Jurkat, Clone E6-1 (cell line): ENCODE results near the gene PTCH2.
"Not testable (repeated sequence)": the region's sequence is repeated elsewhere in the genome, so short reads cannot be mapped to it uniquely, and the experiment has no call there.

ENCODE experiments used
- DNase-seq: peaks from one replicate; pipeline ENCODE4 v3.0.0-alpha.2; 2011; ENCODE audit warnings: low read depth, low spot score
- H3K4me3 ChIP-seq: 2 replicates; pipeline ENCODE4 v1.5.1; 2011; ENCODE audit warnings: mild to moderate bottlenecking, low read length, control low read depth, moderate library complexity

The PTCH2 gene

GRCh38 chr1:44848456-44849181 lies 5.6 kb upstream of the PTCH2 start:
- H3K4me3 ChIP-seq: no peak overlapping the region
- no peak for DNase-seq

- no peak overlapping the region for H3K4me3 ChIP-seq
- no peak for DNase-seq
Observed at GRCh38 chr1:44847845-44848244, 4.8 kb upstream of the PTCH2 start.

DNA sequence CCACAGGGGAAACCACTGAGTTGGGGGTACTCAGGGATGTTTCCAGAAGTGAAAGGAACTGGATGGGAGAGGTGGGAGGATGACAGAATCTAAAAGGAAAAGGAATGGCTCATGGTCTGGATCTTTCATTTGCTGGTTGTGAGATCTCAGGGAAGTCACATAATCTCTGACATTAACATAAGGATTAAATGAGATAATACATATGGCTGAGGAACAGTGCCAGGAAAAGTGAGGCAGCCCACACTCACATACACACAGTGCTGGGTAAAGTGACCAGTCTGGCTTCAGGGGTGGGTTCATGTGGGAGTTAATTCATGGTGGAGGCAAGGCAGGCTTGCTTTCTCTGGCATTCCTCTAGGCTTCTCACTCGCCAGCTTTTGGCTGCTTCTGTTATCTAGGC lies 3.9 kb upstream of the PTCH2 start:
- no peak for DNase-seq
- no peak overlapping the region for H3K4me3 ChIP-seq

DNA sequence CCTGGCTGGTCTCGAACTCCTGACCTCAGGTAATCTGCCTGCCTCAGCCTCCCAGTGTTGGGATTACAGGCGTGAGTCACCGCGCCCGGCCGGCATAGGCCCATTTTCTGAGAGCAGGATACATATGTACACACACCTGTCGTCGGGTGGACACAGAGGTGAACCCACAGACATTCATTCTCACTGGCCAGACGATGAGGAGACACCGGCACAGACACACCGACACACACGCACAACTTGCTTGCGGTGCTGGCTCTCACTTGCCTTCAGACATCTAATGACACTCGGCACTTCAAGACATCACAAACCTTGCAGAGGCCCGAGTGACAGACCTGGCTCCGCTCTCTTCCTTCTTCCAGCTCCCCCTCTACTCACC lies 579 bp downstream of the PTCH2 start:
- no peak overlapping the region for H3K4me3 ChIP-seq
- no peak for DNase-seq

GRCh38 chr1:44839576-44839975 lies 3.5 kb downstream of the PTCH2 start:
- no peak for DNase-seq

GRCh38 chr1:44838294-44838693 lies 4.8 kb downstream of the PTCH2 start:
- not testable (repeated sequence) for DNase-seq, H3K4me3 ChIP-seq

More at GRCh38 chr1:44839576-44839975, 3.5 kb downstream of the PTCH2 start:
- H3K4me3 ChIP-seq: no peak overlapping the region

DNA sequence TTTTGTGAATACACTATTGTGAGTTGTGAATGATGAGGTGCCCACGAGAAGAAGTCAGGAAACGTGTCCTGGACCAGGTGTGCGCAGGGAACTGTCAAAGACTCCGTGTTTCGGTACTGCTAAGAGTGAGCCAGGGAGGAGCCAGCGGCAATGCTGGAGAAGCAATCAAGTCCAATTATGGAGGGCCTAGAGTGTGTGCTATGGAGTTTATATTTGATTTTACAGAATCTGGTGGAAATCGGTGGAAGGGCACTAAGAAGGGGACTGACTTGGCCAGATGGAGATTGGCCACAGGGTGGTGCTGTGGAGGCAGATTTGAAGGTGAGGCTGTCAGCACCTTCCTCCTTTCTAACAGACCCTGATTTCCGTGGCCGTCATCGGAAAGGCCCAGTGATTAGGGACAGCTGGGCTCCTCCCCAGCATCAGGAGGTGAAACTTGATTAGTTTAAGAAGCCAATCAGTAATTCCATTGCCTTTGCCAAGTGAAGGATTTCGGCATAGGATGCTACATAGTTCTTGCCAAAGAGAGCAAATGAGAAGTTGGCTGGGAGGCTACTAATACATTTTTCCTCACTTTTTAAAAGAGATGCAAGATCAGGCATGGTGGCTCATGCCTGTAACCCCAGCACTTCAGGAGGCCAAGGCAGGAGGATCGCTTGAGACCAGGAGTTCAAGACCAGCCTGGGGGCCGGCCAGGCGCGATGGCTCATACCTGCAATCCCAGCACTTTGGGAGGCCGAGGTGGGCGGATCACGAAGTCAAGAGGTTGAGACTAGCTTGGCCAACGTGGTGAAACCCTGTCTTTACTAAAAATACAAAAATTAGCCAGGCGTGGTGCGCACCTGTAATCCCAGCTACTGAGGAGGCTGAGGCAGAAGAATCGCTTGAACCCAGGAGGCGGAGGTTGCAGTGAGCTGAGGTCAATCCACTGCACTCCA lies 7.0 kb downstream of the PTCH2 start:
- H3K4me3 ChIP-seq: no peak overlapping the region
- peak; percentile 76 for DNase-seq

- H3K4me3 ChIP-seq: no peak overlapping the region
- no peak for DNase-seq
Observed at GRCh38 chr1:44834328-44834727, 8.7 kb downstream of the PTCH2 start.

DNA sequence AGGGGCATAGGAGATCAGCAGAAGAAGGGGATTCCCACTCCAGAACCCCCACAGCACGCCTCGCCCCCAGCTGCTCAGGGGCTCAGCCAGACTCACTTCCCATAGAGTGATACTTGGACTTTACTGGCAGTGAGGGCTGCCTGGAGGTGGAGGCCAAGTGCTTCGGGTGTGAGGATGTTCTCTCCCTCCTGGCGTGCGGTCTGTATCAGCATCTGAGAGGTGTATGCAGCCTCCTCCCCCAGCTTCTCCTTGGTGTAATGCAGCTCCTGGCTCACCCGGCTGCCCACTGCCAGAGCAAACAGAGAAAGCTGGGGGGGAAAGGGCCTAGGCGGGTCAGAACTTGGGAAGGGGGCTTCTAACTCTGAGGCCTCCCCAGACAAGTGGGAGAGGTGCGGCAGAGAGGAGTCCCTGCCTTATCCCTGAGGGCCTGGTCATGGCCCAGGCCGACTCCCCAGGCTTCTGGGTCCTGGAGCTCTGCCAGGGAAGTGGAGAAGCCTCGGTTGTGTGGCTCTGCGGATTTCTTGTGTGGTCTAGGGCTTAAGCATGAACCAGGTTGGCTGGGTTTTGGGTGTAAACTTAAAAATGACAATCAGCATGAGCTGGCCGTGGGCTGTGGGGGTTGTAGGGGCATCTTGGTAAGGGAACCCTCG lies 10.9 kb downstream of the PTCH2 start:
- no peak for DNase-seq
- H3K4me3 ChIP-seq: no peak overlapping the region

DNA sequence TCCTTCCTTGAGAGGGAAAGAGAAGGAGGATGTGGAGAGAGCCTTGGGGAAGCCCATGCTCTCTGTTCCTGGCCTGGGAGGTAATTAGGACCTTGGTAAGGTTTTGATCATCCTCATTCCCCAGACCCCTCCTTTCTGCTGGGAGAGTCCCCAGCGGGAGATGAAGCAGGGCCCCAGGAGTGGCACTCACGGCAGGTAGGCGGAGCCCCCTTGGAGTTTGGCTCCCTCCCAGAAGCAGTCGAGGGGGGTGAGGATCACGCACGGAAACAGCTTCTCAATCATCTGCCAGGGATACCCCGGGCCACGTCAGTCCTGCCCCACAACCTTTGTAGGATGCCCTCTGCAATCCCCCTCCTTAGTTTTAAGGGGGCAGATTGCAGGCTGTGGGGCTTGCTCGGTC lies 11.5 kb downstream of the PTCH2 start:
- DNase-seq: no peak
- H3K4me3 ChIP-seq: no peak overlapping the region

DNA sequence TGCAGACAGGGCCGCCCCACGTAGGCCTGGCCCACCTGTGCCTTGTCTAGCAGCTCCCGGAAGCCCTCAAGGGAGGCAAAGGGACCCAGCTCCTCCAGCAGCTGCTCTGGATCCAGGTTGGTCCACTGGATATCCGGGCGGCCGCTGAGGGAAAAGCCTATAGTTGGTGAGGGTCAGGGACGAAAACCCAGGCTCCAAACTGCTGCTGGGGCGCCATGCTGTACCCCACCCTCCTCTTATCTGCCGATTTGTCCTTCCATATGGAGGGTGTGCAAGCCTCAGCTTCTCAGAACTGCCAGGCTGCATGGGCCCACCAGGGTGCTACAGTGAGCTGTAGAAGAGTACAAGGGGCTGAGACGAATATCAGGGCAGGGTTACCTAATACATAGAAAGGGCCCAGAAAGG lies 12.2 kb downstream of the PTCH2 start:
- DNase-seq: no peak
- H3K4me3 ChIP-seq: no peak overlapping the region

- DNase-seq: no peak
- H3K4me3 ChIP-seq: no peak overlapping the region
Observed at GRCh38 chr1:44829506-44830384, 13.3 kb downstream of the PTCH2 start.

GRCh38 chr1:44828841-44829440 lies 14.1 kb downstream of the PTCH2 start:
- no peak overlapping the region for H3K4me3 ChIP-seq
- DNase-seq: no peak

DNA sequence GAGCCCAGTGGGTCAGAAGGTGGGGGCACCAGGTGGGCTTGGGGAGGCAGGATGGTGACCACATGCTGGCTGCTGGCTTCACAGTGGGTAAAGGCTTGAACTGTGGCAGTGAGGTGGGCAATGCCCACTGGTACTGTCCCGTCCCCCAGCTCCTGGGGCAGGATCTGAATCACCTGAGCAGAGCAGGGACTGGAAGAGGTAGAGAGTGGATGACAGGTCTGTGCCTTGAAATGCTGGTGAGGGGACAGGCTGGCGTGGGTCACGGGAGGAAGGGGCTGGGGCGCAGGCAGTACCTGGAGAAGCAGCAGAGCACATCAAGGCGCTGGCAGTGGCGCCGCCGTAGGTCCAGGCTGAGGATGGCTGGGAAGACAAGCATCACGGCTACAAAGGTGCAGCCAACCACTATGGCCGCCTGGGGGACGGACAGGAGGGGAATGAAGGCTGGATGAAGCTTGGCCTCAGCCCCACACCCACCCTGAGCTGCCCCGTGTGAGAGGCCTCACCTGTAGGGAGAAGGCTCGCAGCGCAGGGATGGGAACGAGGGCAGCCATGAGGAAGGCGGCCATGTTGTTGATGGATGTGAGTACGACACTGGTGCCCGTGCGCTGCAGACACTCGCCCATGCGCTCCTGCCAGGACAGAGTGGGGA lies 14.9 kb downstream of the PTCH2 start:
- DNase-seq: no peak
- no peak overlapping the region for H3K4me3 ChIP-seq

- no peak overlapping the region for H3K4me3 ChIP-seq
- peak; percentile 37 for DNase-seq
Observed at GRCh38 chr1:44827197-44828002, 15.7 kb downstream of the PTCH2 start.

DNA sequence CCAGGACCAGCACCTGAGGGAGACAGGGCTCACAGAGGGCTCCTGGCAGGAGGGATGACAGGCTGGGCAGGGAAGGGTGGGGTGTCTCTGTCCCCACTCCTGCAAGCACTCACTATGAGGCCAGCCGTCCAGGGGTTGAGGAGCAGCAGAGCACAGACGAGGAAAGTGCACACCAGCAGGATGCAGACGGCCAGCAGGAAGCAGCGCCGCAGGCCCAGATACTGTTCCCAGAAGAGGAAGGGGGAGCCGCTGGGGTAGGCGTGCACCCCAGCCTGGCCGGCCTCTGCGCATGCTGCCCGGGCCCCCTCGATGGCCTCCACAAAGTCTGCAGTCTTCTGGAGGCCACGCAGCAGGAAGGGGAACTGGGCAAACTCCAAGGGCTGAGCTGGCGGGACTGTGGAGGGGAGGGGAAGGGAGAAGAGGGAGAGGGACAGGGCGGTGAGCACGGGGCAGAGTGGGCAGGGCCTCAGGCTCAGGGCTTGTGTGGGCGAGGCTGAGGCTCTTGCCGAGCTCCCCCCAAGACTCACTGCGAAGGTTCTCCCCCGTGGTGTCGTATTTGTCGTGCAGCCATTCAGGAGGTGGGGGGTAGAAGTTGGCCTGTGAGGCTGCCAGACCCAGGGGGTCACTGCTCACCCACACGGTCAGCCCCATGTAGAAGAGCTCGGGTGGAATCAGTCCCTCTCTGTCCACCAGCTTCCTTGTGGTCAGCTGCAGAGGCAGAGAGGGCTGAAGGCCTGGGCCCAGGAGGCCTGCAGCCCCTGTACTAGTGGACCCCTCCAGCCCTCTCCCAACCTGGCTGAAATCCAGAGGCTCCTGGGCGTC lies 16.5 kb downstream of the PTCH2 start:
- no peak overlapping the region for H3K4me3 ChIP-seq
- DNase-seq: no peak

DNA sequence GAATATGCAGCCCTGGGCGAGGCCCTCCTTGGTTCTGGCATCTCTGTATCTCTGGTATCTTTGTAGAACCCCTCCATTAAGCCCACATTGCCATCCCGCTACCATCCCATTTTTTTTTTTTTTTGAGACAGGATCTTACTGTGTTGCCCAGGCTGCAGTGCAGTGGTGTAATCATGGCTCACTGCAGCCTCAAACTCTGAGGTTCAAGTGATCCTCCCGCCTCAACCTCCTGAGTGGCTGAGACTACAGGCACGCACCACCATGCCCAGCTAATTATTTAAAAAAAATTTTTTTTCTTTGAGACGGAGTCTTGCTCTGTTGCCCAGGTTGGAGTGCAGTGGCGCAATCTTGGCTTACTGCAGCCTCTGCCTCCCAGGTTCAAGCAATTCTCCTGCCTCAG lies 18.7 kb downstream of the PTCH2 start:
- DNase-seq, H3K4me3 ChIP-seq: not testable (repeated sequence)
